Measurements from ENCODE around the gene KCNQ2. TPM values are rescaled to one million over a fixed set of nuclear protein-coding genes. Genes with fewer than 3 reads are reported as not detected.

KCNQ2 gene
- polyA plus RNA-seq, 3 donors = not detected

GRCh38 chr20:63417097-63417737, 55.2 kb downstream of the KCNQ2 start:
- WGBS (ENCODE audit: insufficient coverage) = 87% methylated on average over 23 of the region's 25 CpGs
- intact Hi-C loops (cut with micrococcal nuclease) = no loop called here

GRCh38 chr20:63416631-63417030, 55.8 kb downstream of the KCNQ2 start:
- intact Hi-C loops (cut with micrococcal nuclease) = no loop called here
- H3K79me2 ChIP-seq (ENCODE audit: insufficient read depth, low read length) = no peaks in the 10 kb centered on the region
- no peaks in the 10 kb centered on the region for H3K36me3 ChIP-seq (replicated peaks in 1 of 2; ENCODE audit: control insufficient read depth in 1 of 2, insufficient read depth in 2 of 2, low read length in 2 of 2)
- DNase-seq = no peak
- H3K4me3 Mint-ChIP-seq = no peak overlapping the region
- H3K27ac ChIP-seq (ENCODE audit: low read depth in 1 of 2, low read length in 2 of 2) = no peak overlapping the region
- no peaks in the 10 kb centered on the region for H4K20me1 ChIP-seq (ENCODE audit: insufficient read depth, low read length)
- no peaks in the 10 kb centered on the region for H3K4me1 Mint-ChIP-seq
- H3K9me3 Mint-ChIP-seq = peaks cover 0 to 3% (median 0%) of the 10 kb centered on the region in 7 donors
- no peaks in the 10 kb centered on the region for H3K4me1 ChIP-seq (ENCODE audit: control insufficient read depth in 1 of 2, insufficient read depth in 2 of 2, low read length in 2 of 2)
- H3K9me3 ChIP-seq (replicated peaks in 1 of 2; ENCODE audit: control insufficient read depth in 1 of 2, insufficient read depth in 1 of 2, low read length in 2 of 2) = no peaks in the 10 kb centered on the region
- no peaks in the 10 kb centered on the region for H3K36me3 Mint-ChIP-seq
- H3K4me3 ChIP-seq (replicated peaks in 1 of 3; ENCODE audit: low read depth in 2 of 3, low read length in 3 of 3) = no peak overlapping the region
- H3K27me3 Mint-ChIP-seq (ENCODE audit: low read depth in 3 of 3) = peaks cover 7 to 11% (median 8%) of the 10 kb centered on the region in 3 donors
- 93% methylated on average over 18 of the region's 24 CpGs for WGBS (ENCODE audit: insufficient coverage)
- H3K27ac Mint-ChIP-seq = no peak overlapping the region
- H3K9ac ChIP-seq (ENCODE audit: insufficient read depth, low read length, poor library complexity, severe bottlenecking) = no peak overlapping the region
- no peak overlapping the region for H2AFZ ChIP-seq (ENCODE audit: insufficient read depth, low read depth, low read length, poor library complexity, severe bottlenecking)
- TF ChIP-seq, protein P1, sequence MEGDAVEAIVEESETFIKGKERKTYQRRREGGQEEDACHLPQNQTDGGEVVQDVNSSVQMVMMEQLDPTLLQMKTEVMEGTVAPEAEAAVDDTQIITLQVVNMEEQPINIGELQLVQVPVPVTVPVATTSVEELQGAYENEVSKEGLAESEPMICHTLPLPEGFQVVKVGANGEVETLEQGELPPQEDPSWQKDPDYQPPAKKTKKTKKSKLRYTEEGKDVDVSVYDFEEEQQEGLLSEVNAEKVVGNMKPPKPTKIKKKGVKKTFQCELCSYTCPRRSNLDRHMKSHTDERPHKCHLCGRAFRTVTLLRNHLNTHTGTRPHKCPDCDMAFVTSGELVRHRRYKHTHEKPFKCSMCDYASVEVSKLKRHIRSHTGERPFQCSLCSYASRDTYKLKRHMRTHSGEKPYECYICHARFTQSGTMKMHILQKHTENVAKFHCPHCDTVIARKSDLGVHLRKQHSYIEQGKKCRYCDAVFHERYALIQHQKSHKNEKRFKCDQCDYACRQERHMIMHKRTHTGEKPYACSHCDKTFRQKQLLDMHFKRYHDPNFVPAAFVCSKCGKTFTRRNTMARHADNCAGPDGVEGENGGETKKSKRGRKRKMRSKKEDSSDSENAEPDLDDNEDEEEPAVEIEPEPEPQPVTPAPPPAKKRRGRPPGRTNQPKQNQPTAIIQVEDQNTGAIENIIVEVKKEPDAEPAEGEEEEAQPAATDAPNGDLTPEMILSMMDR (IDR thresholded peaks at IDR 0.05) = no peak
- H3K27me3 ChIP-seq (ENCODE audit: control insufficient read depth in 2 of 2, insufficient read depth in 2 of 2, low read length in 2 of 2) = no peaks in the 10 kb centered on the region
- no peak overlapping the region for H3K4me2 ChIP-seq (replicated peaks; ENCODE audit: extremely low read depth, low read length, poor library complexity, severe bottlenecking)

More at GRCh38 chr20:63417097-63417737, 55.2 kb downstream of the KCNQ2 start:
- H3K9me3 ChIP-seq (replicated peaks in 1 of 2; ENCODE audit: control insufficient read depth in 1 of 2, insufficient read depth in 1 of 2, low read length in 2 of 2) = no peaks in the 10 kb centered on the region
- Mint-ChIP-seq H3K27ac (peak overlapping the region in 2 of 7 donors; percentile 3 to 34), H3K4me1 (no peaks in the 10 kb centered on the region), H3K36me3 (no peaks in the 10 kb centered on the region), H3K27me3 (ENCODE audit: low read depth in 3 of 3) (peaks cover 7 to 11% (median 7%) of the 10 kb centered on the region in 3 donors), H3K4me3 (no peak overlapping the region), H3K9me3 (peaks cover 0 to 3% (median 0%) of the 10 kb centered on the region in 7 donors)
- H3K4me3 ChIP-seq (replicated peaks in 1 of 3; ENCODE audit: low read depth in 2 of 3, low read length in 3 of 3) = no peak overlapping the region
- no peaks in the 10 kb centered on the region for H3K4me1 ChIP-seq (ENCODE audit: control insufficient read depth in 1 of 2, insufficient read depth in 2 of 2, low read length in 2 of 2)
- no peaks in the 10 kb centered on the region for H3K27me3 ChIP-seq (ENCODE audit: control insufficient read depth in 2 of 2, insufficient read depth in 2 of 2, low read length in 2 of 2)
- H3K27ac ChIP-seq (ENCODE audit: low read depth in 1 of 2, low read length in 2 of 2) = no peak overlapping the region
- H2AFZ ChIP-seq (ENCODE audit: insufficient read depth, low read depth, low read length, poor library complexity, severe bottlenecking) = no peak overlapping the region
- TF ChIP-seq, protein P1 (IDR thresholded peaks at IDR 0.05) = no peak
- H4K20me1 ChIP-seq (ENCODE audit: insufficient read depth, low read length) = no peaks in the 10 kb centered on the region
- no peaks in the 10 kb centered on the region for H3K36me3 ChIP-seq (replicated peaks in 1 of 2; ENCODE audit: control insufficient read depth in 1 of 2, insufficient read depth in 2 of 2, low read length in 2 of 2)
- H3K9ac ChIP-seq (ENCODE audit: insufficient read depth, low read length, poor library complexity, severe bottlenecking) = no peak overlapping the region
- no peaks in the 10 kb centered on the region for H3K79me2 ChIP-seq (ENCODE audit: insufficient read depth, low read length)
- DNase-seq = no peak
- no peak overlapping the region for H3K4me2 ChIP-seq (replicated peaks; ENCODE audit: extremely low read depth, low read length, poor library complexity, severe bottlenecking)
